ENCODE results near the gene SH2D3A. TPM values are rescaled to one million over a fixed set of nuclear protein-coding genes. Genes with fewer than 3 reads are reported as not detected.

Gene SH2D3A
- total RNA-seq, 1 donor from 2014 or later: not detected

GRCh38 chr19:6736169-6736916, 30.9 kb downstream of the SH2D3A start:
- Mint-ChIP-seq H3K27ac (ENCODE audit: unreplicated experiment) (peak overlapping the region; percentile 97), H3K4me3 (peak overlapping the region; percentile 97), H3K36me3 (ENCODE audit: low read depth) (no peaks in the 10 kb centered on the region), H3K27me3 (ENCODE audit: low read depth) (peaks cover 5% of the 10 kb centered on the region), H3K4me1 (peaks cover 37% of the 10 kb centered on the region), H3K9me3 (no peaks in the 10 kb centered on the region)
- TF ChIP-seq, protein P1, sequence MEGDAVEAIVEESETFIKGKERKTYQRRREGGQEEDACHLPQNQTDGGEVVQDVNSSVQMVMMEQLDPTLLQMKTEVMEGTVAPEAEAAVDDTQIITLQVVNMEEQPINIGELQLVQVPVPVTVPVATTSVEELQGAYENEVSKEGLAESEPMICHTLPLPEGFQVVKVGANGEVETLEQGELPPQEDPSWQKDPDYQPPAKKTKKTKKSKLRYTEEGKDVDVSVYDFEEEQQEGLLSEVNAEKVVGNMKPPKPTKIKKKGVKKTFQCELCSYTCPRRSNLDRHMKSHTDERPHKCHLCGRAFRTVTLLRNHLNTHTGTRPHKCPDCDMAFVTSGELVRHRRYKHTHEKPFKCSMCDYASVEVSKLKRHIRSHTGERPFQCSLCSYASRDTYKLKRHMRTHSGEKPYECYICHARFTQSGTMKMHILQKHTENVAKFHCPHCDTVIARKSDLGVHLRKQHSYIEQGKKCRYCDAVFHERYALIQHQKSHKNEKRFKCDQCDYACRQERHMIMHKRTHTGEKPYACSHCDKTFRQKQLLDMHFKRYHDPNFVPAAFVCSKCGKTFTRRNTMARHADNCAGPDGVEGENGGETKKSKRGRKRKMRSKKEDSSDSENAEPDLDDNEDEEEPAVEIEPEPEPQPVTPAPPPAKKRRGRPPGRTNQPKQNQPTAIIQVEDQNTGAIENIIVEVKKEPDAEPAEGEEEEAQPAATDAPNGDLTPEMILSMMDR (conservative IDR thresholded peaks at IDR 0.05): peak; percentile 70
- peak; percentile 65 for DNase-seq (ENCODE audit: low read depth, low spot score)

GRCh38 chr19:6735181-6735911, 31.9 kb downstream of the SH2D3A start:
- Mint-ChIP-seq H3K27me3 (ENCODE audit: low read depth) (peaks cover 2% of the 10 kb centered on the region), H3K36me3 (ENCODE audit: low read depth) (no peaks in the 10 kb centered on the region), H3K9me3 (no peaks in the 10 kb centered on the region), H3K27ac (ENCODE audit: unreplicated experiment) (no peak overlapping the region), H3K4me1 (peaks cover 33% of the 10 kb centered on the region), H3K4me3 (peak overlapping the region; percentile 97)
- no peak for DNase-seq (ENCODE audit: low read depth, low spot score)
- TF ChIP-seq, protein P1 (conservative IDR thresholded peaks at IDR 0.05): no peak

GRCh38 chr19:6734096-6734696, 33.0 kb downstream of the SH2D3A start:
- H3K4me3 Mint-ChIP-seq: no peak overlapping the region
- no peak overlapping the region for H3K27ac Mint-ChIP-seq (ENCODE audit: unreplicated experiment)
- peaks cover 2% of the 10 kb centered on the region for H3K27me3 Mint-ChIP-seq (ENCODE audit: low read depth)
- no peaks in the 10 kb centered on the region for H3K9me3 Mint-ChIP-seq
- DNase-seq (ENCODE audit: low read depth, low spot score): no peak
- peaks cover 30% of the 10 kb centered on the region for H3K4me1 Mint-ChIP-seq
- H3K36me3 Mint-ChIP-seq (ENCODE audit: low read depth): no peaks in the 10 kb centered on the region
- TF ChIP-seq, protein P1 (conservative IDR thresholded peaks at IDR 0.05): no peak

DNA sequence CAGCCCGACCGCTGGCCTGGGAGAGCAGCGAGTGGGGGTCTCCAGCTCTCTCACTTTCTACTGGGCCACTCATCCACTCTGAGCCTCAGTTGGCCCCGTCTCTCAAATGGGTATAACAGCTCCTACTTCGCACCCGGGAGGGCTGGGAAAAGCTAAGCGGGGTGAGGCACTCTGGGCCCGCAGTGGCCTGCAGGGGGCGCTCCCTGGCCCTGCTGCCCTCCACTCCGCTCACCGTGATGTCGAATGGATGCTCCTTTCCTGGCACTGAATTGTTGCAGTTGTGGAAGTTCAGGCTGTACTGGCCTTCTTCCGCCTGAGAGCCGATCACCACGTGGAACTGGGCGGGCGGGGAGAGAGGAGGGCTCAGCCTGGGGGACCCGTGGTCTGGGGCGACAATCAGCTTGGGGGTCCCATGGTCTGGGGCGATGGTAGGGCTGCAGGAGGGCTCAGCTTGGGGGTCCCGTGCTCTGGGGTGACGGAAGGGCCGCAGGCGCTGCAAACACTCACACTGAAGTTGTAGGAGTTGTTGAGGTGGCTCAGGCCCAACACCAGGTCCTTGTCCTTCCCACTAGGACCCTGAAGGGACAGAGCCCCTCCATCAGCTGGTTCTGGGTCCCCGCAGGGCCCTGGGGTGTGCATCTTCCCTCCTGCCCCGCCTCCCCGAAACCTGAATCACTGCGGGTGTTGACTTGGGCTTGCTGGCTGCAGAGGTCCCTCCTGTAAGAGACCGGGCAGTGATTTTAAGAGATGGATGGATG, 33.7 kb downstream of the SH2D3A start:
- peaks cover 2% of the 10 kb centered on the region for H3K27me3 Mint-ChIP-seq (ENCODE audit: low read depth)
- no peak for DNase-seq (ENCODE audit: low read depth, low spot score)
- H3K9me3 Mint-ChIP-seq: no peaks in the 10 kb centered on the region
- no peak overlapping the region for H3K4me3 Mint-ChIP-seq
- peaks cover 25% of the 10 kb centered on the region for H3K4me1 Mint-ChIP-seq
- no peaks in the 10 kb centered on the region for H3K36me3 Mint-ChIP-seq (ENCODE audit: low read depth)
- TF ChIP-seq, protein P1 (conservative IDR thresholded peaks at IDR 0.05): peak; percentile 29
- H3K27ac Mint-ChIP-seq (ENCODE audit: unreplicated experiment): no peak overlapping the region

GRCh38 chr19:6732803-6733337, 34.4 kb downstream of the SH2D3A start:
- Mint-ChIP-seq H3K4me1 (peaks cover 23% of the 10 kb centered on the region), H3K4me3 (no peak overlapping the region), H3K9me3 (no peaks in the 10 kb centered on the region), H3K36me3 (ENCODE audit: low read depth) (no peaks in the 10 kb centered on the region), H3K27ac (ENCODE audit: unreplicated experiment) (no peak overlapping the region), H3K27me3 (ENCODE audit: low read depth) (peaks cover 2% of the 10 kb centered on the region)
- DNase-seq (ENCODE audit: low read depth, low spot score): no peak
- TF ChIP-seq, protein P1 (conservative IDR thresholded peaks at IDR 0.05): no peak
